Liver (tissue), 9 donors: ENCODE measurements around the gene RND3. TPM values are rescaled to one million over a fixed set of nuclear protein-coding genes. Genes with fewer than 3 reads are reported as not detected.

Experiments used
- DNase-seq: peaks from one replicate; pipeline ENCODE4 v3.0.0-alpha.2; 2017; ENCODE audit warnings: low spot score
- H3K27ac ChIP-seq, 2 donors: one replicate each; pipeline ENCODE4 v1.7.0; 2013; ENCODE audit warnings: inconsistent platforms in 2 of 2, low read length in 2 of 2, control low read depth in 1 of 2, low read depth in 1 of 2, mild to moderate bottlenecking in 1 of 2
- H3K27me3 ChIP-seq, 4 donors: one replicate each; pipeline versions ENCODE4 v1.6.1 to v1.7.0; 2013; ENCODE audit warnings: low read length in 3 of 4, inconsistent platforms in 1 of 4, mild to moderate bottlenecking in 1 of 4, moderate library complexity in 1 of 4; ENCODE audit not compliant: control insufficient read depth in 4 of 4, insufficient read depth in 4 of 4
- H3K36me3 ChIP-seq, 4 donors: one replicate each; pipeline versions ENCODE4 v1.6.1 to v1.7.0; 2013; ENCODE audit warnings: low read length in 3 of 4, mild to moderate bottlenecking in 3 of 4, low read depth in 1 of 4, moderate library complexity in 1 of 4; ENCODE audit not compliant: control insufficient read depth in 4 of 4, insufficient read depth in 3 of 4
- H3K4me1 ChIP-seq, 4 donors: one replicate each; pipeline versions ENCODE4 v1.6.1 to v1.7.0; 2013; ENCODE audit warnings: low read length in 3 of 4, mild to moderate bottlenecking in 3 of 4, moderate library complexity in 1 of 4; ENCODE audit not compliant: control insufficient read depth in 4 of 4, insufficient read depth in 4 of 4
- H3K4me3 ChIP-seq, 3 donors: one replicate each; pipeline versions ENCODE4 v1.6.1 to v1.7.0; 2013; ENCODE audit warnings: low read length in 3 of 3, control low read depth in 1 of 3, low read depth in 1 of 3, mild to moderate bottlenecking in 1 of 3
- H3K9ac ChIP-seq, 2 donors: one replicate each; pipeline ENCODE4 v1.7.0; 2013; ENCODE audit warnings: low read length in 2 of 2, mild to moderate bottlenecking in 2 of 2, moderate library complexity in 2 of 2, control low read depth in 1 of 2, low read depth in 1 of 2
- H3K9me3 ChIP-seq, 4 donors: one replicate each; pipeline versions ENCODE4 v1.6.1 to v1.7.0; 2013; ENCODE audit warnings: low read length in 3 of 4; ENCODE audit not compliant: control insufficient read depth in 4 of 4
- EGR1 ChIP-seq, 2 donors: IDR thresholded peaks; 2 replicates each; pipeline ENCODE4 v1.6.1; 2016 to 2018; ENCODE audit warnings: antibody characterized with exemption in 2 of 2, low read depth in 2 of 2
- FOXA1 ChIP-seq: IDR thresholded peaks from 2 replicates; pipeline ENCODE4 v1.6.1; 2016; ENCODE audit warnings: antibody characterized with exemption
- FOXA2 ChIP-seq: IDR thresholded peaks from 2 replicates; pipeline ENCODE4 v1.6.1; 2016; ENCODE audit warnings: antibody characterized with exemption
- GABPA ChIP-seq, 2 donors: IDR thresholded peaks in 1 of 2; conservative IDR thresholded peaks in 1 of 2; 2 replicates each; pipeline ENCODE4 v1.6.1; 2016; ENCODE audit warnings: antibody characterized with exemption in 2 of 2, mild to moderate bottlenecking in 1 of 2, moderate library complexity in 1 of 2
- HNF4A ChIP-seq, 2 donors: conservative IDR thresholded peaks; 2 replicates each; pipeline ENCODE4 v1.6.1; 2016; ENCODE audit warnings: antibody characterized with exemption in 2 of 2, mild to moderate bottlenecking in 2 of 2
- HNF4G ChIP-seq: IDR thresholded peaks from 2 replicates; pipeline ENCODE4 v1.6.1; 2016; ENCODE audit warnings: antibody characterized with exemption
- JUND ChIP-seq, 2 donors: IDR thresholded peaks; 2 replicates each; pipeline ENCODE4 v1.6.1; 2016; ENCODE audit warnings: antibody characterized with exemption in 2 of 2
- YY1 ChIP-seq: IDR thresholded peaks from 2 replicates; pipeline ENCODE4 v1.6.1; 2016; ENCODE audit warnings: antibody characterized with exemption, mild to moderate bottlenecking
- WGBS: extraction: QIAGEN DNeasy Blood & Tissue Kit; methylation state at CpG from one replicate; pipeline ENCODE4 v1.1.7; 2013; 5-methylcytosine and 5-hydroxymethylcytosine counted together
- polyA plus RNA-seq, 2 donors: library from polyadenylated mRNA; stranded (reverse) in 1 of 2; unstranded in 1 of 2; fragments of 200-250 nt in 1 of 2; fragments of >200 nt in 1 of 2; fragmentation: Nextera tagmentation in 1 of 2; extraction: Ambion mirVana in 1 of 2; gene quantifications; one replicate each; pipeline versions ENCODE4 v1.2.1 to v1.2.3, GENCODE V29; 2013 to 2015
- total RNA-seq, 2 donors: library from RNA; depleted of rRNA; stranded (reverse); fragments of >200 nt; gene quantifications; one replicate each; pipeline ENCODE4 v1.2.3, GENCODE V29; 2014
- TF ChIP-seq, protein P1 (sequence below): IDR thresholded peaks from 2 replicates; pipeline ENCODE4 v1.6.1; 2016; ENCODE audit warnings: antibody characterized with exemption
- TF ChIP-seq, protein P2 (sequence below): fragments of 150-350 bp; IDR thresholded peaks from 2 replicates; pipeline ENCODE4 v1.5.1; 2017; ENCODE audit warnings: improper control_type of control experiment, low read depth, low read length; ENCODE audit not compliant: missing input control
- donor health status: healthy.
- donor health status: healthy.
- donor health status: healthy.
- donor health status: healthy.
- donor health status: healthy.

RND3 gene
- total and polyA plus RNA-seq, 4 donors = 14.8 to 30.0 (median 21.6) TPM

DNA sequence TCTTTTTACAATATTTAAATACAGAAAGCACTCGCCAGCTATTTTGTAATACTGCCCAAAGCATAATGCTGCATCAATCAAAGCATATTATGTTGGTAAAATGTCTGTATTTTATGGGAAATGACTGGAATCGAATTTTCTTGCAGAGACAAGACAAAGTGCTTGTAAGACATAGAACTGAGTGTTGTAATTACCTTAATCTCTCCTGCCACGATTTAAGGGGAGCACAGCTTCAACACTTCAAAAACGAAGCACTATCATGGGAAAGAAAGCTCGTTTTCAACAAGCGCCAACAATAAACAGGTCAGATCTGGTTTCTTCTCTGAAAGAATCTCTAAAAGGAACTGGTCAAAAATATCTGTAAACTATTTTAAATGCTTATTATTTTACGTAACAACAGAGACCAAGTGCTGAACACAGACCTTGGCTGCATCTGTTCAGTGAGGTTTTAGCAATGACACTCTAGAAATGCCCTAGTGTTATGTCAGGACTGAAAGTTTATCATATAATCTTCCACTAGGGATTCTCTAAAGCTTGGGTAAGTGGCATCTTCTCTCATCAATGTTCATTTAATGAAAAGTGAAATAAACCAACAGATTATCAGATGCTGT is 19.0 kb downstream of the RND3 start:
- no peak for DNase-seq
- H3K27me3 ChIP-seq = no peaks in the 10 kb centered on the region
- H3K4me1 ChIP-seq = no peaks in the 10 kb centered on the region
- WGBS = 82% methylated on average over 7 of the region's 7 CpGs
- H3K27ac ChIP-seq = no peak overlapping the region
- TF ChIP-seq EGR1 (IDR thresholded peaks at IDR 0.05; ENCODE audit: low read depth in 2 of 2) = no peak
- TF ChIP-seq, protein P1, sequence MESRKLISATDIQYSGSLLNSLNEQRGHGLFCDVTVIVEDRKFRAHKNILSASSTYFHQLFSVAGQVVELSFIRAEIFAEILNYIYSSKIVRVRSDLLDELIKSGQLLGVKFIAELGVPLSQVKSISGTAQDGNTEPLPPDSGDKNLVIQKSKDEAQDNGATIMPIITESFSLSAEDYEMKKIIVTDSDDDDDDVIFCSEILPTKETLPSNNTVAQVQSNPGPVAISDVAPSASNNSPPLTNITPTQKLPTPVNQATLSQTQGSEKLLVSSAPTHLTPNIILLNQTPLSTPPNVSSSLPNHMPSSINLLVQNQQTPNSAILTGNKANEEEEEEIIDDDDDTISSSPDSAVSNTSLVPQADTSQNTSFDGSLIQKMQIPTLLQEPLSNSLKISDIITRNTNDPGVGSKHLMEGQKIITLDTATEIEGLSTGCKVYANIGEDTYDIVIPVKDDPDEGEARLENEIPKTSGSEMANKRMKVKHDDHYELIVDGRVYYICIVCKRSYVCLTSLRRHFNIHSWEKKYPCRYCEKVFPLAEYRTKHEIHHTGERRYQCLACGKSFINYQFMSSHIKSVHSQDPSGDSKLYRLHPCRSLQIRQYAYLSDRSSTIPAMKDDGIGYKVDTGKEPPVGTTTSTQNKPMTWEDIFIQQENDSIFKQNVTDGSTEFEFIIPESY = no peak
- no peak for TF ChIP-seq FOXA1
- no peaks in the 10 kb centered on the region for H3K9me3 ChIP-seq
- H3K36me3 ChIP-seq = peaks cover 4 to 51% (median 45%) of the 10 kb centered on the region in 4 donors
- H3K4me3 ChIP-seq = no peak overlapping the region
- no peak overlapping the region for H3K9ac ChIP-seq

DNA sequence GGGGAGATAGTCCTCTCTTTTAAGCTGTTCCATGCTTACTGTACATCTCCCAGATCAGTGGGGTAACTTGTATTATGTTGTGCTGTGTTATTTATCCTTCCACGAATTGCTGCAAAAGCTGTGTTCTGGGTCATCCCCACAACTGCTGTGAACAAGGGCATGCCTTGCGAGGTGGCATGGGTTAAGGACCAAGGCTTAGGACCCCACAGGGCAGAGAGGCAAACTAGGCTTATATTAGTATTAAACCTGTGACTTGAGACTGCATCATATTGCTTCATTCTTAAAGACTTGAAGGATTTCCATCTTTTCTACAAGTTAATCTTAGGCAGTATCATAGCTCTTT is 19.9 kb downstream of the RND3 start:
- TF ChIP-seq GABPA (IDR thresholded peaks at IDR 0.05 in 1 of 2, conservative IDR thresholded peaks at IDR 0.05 in 1 of 2) (no peak), HNF4A (conservative IDR thresholded peaks at IDR 0.05) (no peak), YY1 (no peak)
- no peaks in the 10 kb centered on the region for H3K27me3 ChIP-seq
- H3K4me1 ChIP-seq = no peaks in the 10 kb centered on the region
- 79% methylated on average over 2 of the region's 2 CpGs for WGBS
- H3K4me3 ChIP-seq = no peak overlapping the region
- no peaks in the 10 kb centered on the region for H3K9me3 ChIP-seq
- no peak for DNase-seq
- H3K9ac ChIP-seq = no peak overlapping the region
- H3K36me3 ChIP-seq = peaks cover 4 to 44% (median 40%) of the 10 kb centered on the region in 4 donors
- peak overlapping the region; percentile 29 to 32 for H3K27ac ChIP-seq

DNA sequence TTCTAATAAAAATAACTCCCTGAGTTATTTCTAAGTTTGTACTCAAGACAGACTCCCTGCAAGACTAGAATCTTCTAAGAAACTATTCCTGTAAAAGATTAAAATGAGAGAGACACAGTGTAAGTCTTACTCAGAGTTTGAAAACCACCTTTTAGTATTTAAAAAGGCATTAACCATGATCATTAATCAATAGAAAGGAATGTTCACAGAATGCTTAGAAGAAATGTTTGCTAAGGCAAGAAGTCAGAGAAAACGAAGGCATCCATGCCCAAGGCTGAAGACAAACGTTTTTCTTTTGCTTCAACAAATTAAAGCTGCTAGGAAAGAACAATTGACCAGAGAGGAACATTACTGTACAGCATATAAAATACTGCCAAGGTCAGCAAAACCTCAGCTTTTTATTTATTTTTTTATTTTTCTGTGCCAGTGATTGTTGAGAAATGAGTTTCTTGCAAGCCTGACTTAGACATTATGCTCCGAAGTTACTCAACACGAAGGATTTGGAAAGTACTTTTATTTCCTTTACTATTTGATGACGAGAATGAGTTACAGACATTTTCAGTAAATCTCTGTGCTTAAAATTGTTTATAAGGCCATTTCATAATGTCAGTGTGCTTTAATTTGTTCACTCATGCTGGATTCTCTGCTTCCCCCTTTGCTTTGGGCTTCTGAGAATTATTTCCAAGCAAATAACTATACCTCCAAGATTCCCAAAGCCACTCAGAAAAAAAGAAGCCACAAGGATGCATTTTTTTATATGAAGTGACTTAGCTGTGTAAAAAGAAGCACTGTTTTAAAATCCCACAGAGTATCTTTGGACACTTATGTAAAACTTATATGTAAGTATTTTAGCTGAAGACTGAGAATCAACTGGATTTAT is 20.5 kb downstream of the RND3 start:
- no peak for DNase-seq
- H3K4me3 ChIP-seq = no peak overlapping the region
- H3K36me3 ChIP-seq = peaks cover 4 to 37% (median 36%) of the 10 kb centered on the region in 4 donors
- no peaks in the 10 kb centered on the region for H3K4me1 ChIP-seq
- WGBS = 54% methylated on average over 5 of the region's 5 CpGs
- H3K9me3 ChIP-seq = no peaks in the 10 kb centered on the region
- no peaks in the 10 kb centered on the region for H3K27me3 ChIP-seq
- H3K9ac ChIP-seq = no peak overlapping the region
- TF ChIP-seq FOXA2 = no peak
- TF ChIP-seq YY1 = no peak
- TF ChIP-seq, protein P2, sequence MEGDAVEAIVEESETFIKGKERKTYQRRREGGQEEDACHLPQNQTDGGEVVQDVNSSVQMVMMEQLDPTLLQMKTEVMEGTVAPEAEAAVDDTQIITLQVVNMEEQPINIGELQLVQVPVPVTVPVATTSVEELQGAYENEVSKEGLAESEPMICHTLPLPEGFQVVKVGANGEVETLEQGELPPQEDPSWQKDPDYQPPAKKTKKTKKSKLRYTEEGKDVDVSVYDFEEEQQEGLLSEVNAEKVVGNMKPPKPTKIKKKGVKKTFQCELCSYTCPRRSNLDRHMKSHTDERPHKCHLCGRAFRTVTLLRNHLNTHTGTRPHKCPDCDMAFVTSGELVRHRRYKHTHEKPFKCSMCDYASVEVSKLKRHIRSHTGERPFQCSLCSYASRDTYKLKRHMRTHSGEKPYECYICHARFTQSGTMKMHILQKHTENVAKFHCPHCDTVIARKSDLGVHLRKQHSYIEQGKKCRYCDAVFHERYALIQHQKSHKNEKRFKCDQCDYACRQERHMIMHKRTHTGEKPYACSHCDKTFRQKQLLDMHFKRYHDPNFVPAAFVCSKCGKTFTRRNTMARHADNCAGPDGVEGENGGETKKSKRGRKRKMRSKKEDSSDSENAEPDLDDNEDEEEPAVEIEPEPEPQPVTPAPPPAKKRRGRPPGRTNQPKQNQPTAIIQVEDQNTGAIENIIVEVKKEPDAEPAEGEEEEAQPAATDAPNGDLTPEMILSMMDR = no peak
- no peak for TF ChIP-seq HNF4G
- TF ChIP-seq, protein P1 = no peak
- TF ChIP-seq JUND (IDR thresholded peaks at IDR 0.05) = no peak
- no peak for TF ChIP-seq GABPA (IDR thresholded peaks at IDR 0.05 in 1 of 2, conservative IDR thresholded peaks at IDR 0.05 in 1 of 2)
- H3K27ac ChIP-seq = peak overlapping the region; percentile 29 to 32
